GM19240 (cell line): Measurements from ENCODE around the gene RBM15B.

ENCODE experiments used
- DNase-seq: peaks from one replicate; pipeline ENCODE4 v3.0.0; 2011; ENCODE audit warnings: low spot score; ENCODE audit not compliant: insufficient read length

Gene RBM15B

GRCh38 chr3:51391566-51392354 is 675 bp downstream of the RBM15B start:
- no peak for DNase-seq

GRCh38 chr3:51392355-51393133 is 1.5 kb downstream of the RBM15B start:
- no peak for DNase-seq

DNA sequence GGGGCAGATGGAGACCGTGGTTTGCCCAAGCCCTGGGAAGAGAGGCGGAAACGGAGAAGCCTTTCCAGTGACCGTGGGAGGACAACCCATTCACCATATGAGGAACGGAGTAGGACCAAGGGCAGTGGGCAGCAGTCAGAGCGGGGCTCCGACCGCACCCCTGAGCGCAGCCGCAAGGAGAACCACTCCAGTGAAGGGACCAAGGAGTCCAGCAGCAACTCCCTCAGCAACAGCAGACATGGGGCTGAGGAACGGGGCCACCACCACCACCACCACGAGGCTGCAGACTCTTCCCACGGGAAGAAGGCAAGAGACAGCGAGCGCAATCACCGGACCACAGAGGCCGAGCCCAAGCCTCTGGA is 2.0 kb downstream of the RBM15B start:
- no peak for DNase-seq

DNA sequence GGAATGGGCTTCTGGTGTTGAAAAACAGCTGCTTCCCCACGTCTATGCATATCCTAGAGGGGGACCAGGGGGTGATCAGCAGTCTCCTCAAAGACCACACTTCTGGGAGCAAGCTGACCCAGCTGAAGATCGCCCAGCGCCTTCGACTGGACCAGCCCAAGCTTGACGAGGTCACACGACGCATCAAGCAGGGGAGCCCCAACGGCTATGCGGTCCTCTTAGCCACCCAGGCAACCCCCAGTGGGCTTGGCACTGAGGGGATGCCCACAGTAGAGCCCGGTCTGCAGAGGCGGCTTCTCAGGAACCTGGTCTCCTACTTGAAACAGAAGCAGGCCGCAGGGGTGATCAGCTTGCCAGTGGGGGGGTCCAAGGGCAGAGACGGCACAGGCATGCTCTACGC is 2.5 kb downstream of the RBM15B start:
- DNase-seq, result no peak

DNA sequence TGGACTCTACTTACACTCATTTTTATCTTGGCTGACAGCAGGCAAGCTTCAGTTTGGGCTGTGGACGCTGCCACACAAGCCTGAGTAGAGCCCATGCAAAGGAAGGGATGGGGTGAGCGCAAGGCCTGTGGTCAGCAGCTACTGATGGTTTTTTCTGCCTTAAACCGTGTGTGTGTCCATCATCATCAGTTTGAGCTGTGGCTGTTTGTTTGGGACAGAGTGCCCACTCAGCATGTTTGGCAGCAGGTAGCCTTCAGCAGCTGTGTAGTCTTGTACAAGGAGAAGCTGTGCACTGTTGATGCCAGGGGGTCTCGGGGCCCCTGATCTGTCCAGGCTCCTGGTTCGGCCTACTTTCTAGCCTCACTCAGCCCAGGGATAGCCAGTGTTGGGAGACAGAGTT is 3.5 kb downstream of the RBM15B start:
- DNase-seq, result no peak

DNA sequence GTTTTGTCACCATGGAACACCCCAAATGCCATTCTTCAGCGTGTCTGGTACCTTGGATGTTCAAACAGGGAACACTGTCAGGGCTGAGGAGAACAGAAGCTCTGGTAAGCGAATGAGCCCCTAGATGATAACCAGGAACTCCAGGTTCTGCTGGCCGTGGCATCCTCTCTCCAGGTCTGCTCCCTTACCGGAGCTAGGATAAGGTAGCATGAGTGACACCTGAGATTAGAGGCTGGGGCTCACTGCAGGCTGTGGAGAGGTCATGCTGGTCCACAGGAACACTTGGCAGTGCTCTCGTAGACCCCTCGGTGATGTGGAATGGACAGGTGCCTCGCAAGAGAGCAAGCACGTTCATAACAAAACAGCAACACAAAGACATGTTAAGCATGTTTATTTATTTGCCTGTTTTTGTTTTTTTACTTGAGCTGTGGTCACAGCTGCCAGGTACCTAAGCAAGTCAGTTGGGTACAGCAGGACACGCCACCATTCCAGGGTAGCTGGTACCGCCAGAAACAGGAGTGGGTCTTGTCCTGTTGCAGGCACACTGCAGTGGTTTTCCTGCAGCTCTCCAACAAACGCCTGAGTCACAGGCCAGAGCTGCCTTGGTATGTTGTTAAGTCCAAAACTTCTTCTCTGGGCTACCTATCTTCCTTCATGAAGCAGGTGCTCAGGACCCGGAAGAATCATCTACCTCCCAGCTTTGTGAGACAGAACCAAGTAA is 4.6 kb downstream of the RBM15B start:
- no peak for DNase-seq

DNA sequence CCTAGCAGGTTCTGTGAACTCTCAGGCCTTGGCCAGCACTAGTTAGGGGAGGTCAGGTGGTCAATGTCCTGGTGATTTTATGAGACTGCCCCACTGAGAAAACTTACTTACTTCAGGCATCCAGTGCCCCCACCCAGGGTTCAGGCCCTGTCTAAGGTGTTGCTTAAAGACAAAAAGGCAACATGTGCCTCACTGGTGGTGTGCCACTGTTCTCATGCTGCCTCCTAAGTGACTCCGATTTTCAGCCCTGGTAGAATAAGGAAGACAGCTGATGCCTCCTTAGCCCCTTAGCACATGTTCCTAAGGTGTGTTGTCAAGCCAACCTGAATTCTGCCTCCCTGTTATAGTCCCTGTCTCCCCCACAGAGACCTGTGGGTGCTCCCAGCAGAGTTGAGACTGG is 5.3 kb downstream of the RBM15B start:
- DNase-seq, result no peak

DNA sequence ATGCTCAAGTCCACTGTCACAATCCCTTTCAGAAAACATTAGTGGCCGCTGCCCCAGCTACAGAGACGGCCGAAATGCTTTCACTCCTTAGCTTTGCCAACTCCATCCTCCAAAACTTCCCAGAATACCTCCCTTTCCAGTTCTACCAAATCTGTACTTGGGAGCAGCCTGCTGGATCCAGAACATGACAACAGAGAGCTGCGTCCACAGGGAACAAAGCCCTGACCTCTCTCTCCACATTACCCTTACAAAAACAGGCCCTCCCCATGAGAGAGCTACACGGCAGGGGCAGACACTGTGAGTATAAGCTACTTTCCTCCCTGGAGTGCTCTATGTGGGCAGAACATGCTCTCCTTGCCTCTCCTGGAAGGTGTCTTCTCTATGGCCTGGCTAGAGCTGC is 6.3 kb downstream of the RBM15B start:
- no peak for DNase-seq

DNA sequence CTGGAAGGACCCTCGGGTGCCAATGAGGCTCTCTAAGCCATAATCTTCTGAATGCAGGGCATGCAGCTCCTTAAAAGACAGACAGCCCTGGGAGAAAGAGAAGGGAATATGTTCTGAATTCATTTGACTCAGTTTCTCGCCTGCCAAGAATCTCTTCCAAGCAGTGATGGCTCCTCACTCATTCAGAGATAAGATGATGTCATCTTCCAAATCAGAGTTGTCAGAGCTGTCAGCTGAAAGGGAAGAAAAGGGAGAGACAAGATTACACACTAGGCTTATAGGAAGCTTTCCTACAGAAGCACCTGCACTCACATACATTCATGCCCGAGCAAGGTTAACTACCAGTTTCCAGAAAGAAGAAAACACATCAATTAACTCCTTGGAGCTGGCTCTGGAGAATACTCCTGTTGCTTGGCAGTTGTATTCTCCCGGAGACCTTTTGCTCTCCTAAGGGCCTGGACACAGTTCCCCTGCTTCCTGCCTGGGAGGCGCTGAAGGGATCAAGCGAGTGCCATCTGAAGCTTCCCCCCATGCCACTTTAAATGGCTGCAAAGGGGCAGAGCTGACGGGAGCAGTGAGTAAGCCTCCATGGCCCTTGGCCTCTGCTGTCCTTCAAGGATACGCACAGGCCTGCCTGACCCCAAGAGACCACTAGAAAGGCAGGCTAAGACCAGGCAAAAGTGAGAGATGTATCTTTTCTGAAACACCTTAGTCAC is 7.7 kb downstream of the RBM15B start:
- DNase-seq, result no peak

DNA sequence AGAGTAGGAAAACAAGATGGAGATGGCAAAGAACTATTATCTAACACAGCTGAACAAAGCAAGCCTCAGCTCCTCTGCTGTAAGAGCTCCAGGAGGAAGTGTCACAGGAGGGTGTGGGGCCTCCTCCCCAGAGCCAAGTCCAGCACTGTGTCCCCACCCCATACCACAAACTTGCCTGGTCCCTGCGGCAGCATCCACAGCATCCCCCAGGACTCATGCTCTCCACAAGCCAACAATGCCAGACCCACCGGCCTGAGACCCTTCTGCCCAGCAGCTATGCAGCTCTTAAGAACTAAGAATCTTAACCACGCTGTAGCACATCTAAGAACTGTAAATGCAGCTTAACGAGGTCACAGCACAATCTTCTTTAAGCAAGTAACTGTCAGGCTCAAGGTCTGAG is 9.1 kb downstream of the RBM15B start:
- no peak for DNase-seq

GRCh38 chr3:51401735-51402134 is 10.7 kb downstream of the RBM15B start:
- DNase-seq, result no peak

DNA sequence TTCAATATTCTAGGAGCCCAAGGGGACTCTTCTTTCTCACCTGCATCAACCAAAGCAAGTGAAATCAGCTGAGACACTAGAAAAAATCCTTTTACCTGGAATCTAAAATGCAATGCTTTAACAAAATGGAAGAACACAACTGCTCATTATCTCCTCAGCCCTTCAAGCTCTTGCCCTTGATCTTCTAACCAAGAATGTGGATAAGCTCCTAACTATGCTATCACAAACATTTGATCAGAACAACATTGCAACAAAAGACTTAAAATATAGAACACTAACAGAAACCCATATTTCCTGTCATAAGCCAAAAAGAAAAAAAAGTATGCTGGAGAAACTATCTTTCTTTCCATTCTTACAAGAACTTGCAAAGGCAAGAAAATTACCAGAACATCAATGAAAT is 12.6 kb downstream of the RBM15B start:
- DNase-seq, result no peak

DNA sequence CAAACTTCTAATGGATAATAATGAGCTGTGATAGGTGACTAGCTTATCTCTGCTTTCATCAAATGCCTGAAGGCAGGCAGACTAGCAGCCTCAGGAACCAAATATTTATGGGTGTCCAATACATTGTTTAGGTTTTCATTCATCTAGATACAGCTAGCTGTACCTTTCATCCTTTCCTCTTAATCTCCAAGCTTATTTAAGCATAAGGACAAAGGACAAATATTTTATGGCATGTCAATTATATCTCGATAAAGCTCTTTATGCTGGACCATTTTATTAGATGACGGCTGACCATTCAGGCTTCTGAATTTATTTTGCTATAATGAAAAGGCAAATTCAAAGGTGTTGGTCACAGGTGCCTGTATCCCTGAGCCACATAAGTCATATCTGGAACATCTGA is 16.9 kb downstream of the RBM15B start:
- DNase-seq, result no peak

- no peak for DNase-seq
Measured at GRCh38 chr3:51408813-51409212, 17.7 kb downstream of the RBM15B start.

DNA sequence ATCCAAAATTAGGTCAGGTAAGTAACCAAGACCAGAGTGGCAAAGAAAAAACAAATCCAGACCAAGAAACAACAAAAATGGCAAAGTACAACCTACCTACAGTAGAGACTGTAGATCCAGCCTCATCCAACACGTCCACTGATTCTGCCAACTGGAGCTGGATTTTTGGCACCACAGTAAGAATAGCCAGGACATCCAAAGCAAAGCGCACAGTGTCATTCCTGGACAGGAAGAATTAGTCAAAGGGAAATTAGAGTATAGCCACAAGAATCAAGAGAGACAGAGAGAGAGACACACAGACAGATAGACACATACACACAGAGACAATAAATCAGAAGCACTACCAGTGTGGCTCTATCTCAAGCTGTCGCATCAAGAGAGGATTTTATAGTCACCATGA is 31.1 kb downstream of the RBM15B start:
- no peak for DNase-seq

- DNase-seq, result no peak
Measured at GRCh38 chr3:51426921-51427320, 35.8 kb downstream of the RBM15B start.

- no peak for DNase-seq
Measured at GRCh38 chr3:51429138-51429537, 38.1 kb downstream of the RBM15B start.

GRCh38 chr3:51434110-51434509 is 43.0 kb downstream of the RBM15B start:
- no peak for DNase-seq

DNA sequence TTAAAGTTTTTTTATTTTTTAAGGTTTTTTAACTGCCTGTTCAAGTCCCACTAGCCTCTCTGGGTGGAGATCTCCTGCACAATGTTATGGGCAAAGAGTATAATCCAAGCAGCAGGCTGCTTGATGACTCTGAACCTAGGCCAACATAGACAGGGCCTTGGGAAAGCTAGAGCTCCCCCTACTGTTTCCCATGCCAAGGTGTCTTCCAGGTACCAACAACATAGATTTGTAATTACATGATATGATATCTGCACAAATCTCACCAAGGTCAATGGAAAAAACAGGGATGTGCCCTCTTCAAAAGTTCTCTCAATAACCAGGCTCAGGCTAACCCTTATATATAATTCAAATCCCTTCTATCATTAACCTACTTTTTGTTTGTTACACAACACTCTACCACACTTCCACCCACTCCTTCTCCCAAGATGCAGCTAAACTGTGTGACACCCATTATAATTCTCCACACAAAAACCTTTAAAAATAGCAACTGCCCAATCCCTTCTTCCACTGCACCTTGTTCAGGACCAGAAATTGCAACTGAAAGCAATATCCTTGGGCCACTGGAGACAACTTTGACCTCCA is 43.8 kb downstream of the RBM15B start:
- DNase-seq, result peak; percentile 22

DNA sequence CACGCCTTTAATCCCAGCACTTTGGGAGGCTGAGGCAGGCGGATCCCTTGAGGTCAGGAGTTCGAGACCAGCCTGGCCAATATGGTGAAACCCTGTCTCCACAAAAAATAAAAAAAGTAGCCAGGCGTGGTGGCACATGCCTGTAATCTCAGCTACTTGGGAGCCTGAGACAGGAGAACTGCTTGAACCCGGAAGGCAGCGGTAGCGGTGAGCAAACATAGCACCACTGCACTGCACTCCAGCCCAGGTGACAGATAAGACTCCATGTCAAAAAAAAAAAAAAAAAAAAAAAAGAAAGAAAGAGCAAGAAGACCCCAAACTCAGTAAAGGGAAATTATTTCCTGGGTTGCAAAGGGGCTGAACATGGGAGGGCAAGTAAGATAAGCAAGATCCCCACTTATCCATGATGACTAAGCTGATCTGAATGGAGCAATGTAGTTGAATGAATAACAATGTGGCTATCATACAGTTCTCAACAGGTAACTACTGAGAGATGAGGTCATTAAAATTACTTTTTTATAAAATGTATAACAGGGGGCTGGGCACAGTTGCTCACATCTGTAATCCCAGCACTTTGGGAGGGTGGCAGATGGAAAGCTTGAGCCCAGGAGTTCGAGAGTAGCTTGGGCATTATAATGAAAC is 46.0 kb downstream of the RBM15B start:
- no peak for DNase-seq
